HG03571 (cell line): ENCODE measurements around the gene APBA1.

Source experiments
- ATAC-seq: cut with Tn5 transposase; IDR thresholded peaks from one replicate; pipeline ENCODE4 v1.9.1; 2021; ENCODE audit not compliant: unreplicated experiment

The APBA1 gene

GRCh38 chr9:69377981-69378380, 294.2 kb downstream of the APBA1 start:
- no peak for ATAC-seq
